Prostate gland (tissue), 2 donors: ENCODE measurements around the gene FDXR. TPM values are rescaled to one million over a fixed set of nuclear protein-coding genes. Genes with fewer than 3 reads are reported as not detected.

Experiments used
- DNase-seq: peaks from one replicate; pipeline ENCODE4 v3.0.0-alpha.2; 2019; ENCODE audit warnings: low spot score
- H3K27ac ChIP-seq, 2 donors: fragments of 200-600 bp; sonication (generic); 2 replicates each; pipeline ENCODE4 v1.5.1; 2017 to 2019
- H3K27me3 ChIP-seq: fragments of 200-600 bp; sonication (generic); replicated peaks from 2 replicates; pipeline ENCODE4 v1.5.1; 2019; ENCODE audit not compliant: insufficient read depth
- H3K36me3 ChIP-seq, 2 donors: fragments of 200-600 bp; sonication (generic); 1 replicate in 1 of 2; 2 replicates in 1 of 2; pipeline versions ENCODE4 v1.5.1 to v1.8.1; 2017 to 2019
- H3K4me1 ChIP-seq: fragments of 200-600 bp; sonication (generic); replicated peaks from 2 replicates; pipeline ENCODE4 v1.5.1; 2019
- H3K4me3 ChIP-seq, 2 donors: fragments of 200-600 bp; sonication (generic); 2 replicates each; pipeline ENCODE4 v1.5.1; 2017 to 2019
- H3K9me3 ChIP-seq: fragments of 200-600 bp; sonication (generic); 2 replicates; pipeline ENCODE4 v1.5.1; 2017
- CTCF ChIP-seq, 4 experiments: fragments of 200-600 bp in 2 of 4; fragments of 450-650 bp in 2 of 4; sonication (generic) in 2 of 4; IDR thresholded peaks; 1 replicate in 3 of 4; 2 replicates in 1 of 4; pipeline ENCODE4 v1.5.1; 2016 to 2019; ENCODE audit warnings: antibody characterized with exemption in 4 of 4, mild to moderate bottlenecking in 2 of 4, moderate library complexity in 2 of 4
- POLR2A ChIP-seq: fragments of 450-650 bp; IDR thresholded peaks from one replicate; pipeline ENCODE4 v1.6.1; 2016; ENCODE audit warnings: antibody characterized with exemption, mild to moderate bottlenecking
- POLR2AphosphoS5 ChIP-seq: sonication (generic); formaldehyde crosslinking; IDR thresholded peaks from one replicate; pipeline ENCODE4 v1.6.1; 2017; ENCODE audit warnings: antibody characterized with exemption
- WGBS: methylation state at CpG from one replicate; pipeline ENCODE4 v1.1.5; 2018; 5-methylcytosine and 5-hydroxymethylcytosine counted together
- intact Hi-C: fragments of 100-400 bp; cut with DNase I; formaldehyde crosslinking; loops from one replicate; pipeline ENCODE4 v1.14.2; 2022
- total RNA-seq, 2 donors: library from RNA; depleted of rRNA; stranded (reverse); fragments of >200 nt; gene quantifications; one replicate each; pipeline ENCODE4 v1.1.0, GENCODE V29; 2016

Gene FDXR
- total RNA-seq, result 100 to 1,000 TPM in 1 of 2 donors, 10 to 100 TPM in 1; 24.6 to 182 TPM

- Histone ChIP-seq H3K9me3 (no peaks in the 10 kb centered on the region), H3K36me3 (no peaks in the 10 kb centered on the region), H3K27ac (peak within 1 kb of the TSS; percentile 89), H3K4me1 (no peaks in the 10 kb centered on the region), H3K27me3 (no peaks in the 10 kb centered on the region), H3K4me3 (peak within 1 kb of the TSS; percentile 40 to 57)
- no peak for DNase-seq
- 6% methylated on average over 33 of the region's 38 CpGs for WGBS
- intact Hi-C loops, result no loop called here
- peak; percentile 93 for TF ChIP-seq POLR2A
- TF ChIP-seq POLR2AphosphoS5, result no peak
These were observed at the start of gene FDXR for GRCh38 chr17:74872313-74873036. FDXR (minus strand) TSS chr17:74872994; CDS start chr17:74872944, 50 bp downstream.

- no peaks in the 10 kb centered on the region for H3K36me3 ChIP-seq
- no peak for TF ChIP-seq POLR2A
- TF ChIP-seq CTCF (IDR thresholded peaks at IDR 0.05), result no peak
- TF ChIP-seq POLR2AphosphoS5, result no peak
- no peaks in the 10 kb centered on the region for H3K9me3 ChIP-seq
- no peak for DNase-seq
- H3K4me3 ChIP-seq, result no peak overlapping the region
- intact Hi-C loops, result no loop called here
- no peak overlapping the region for H3K27ac ChIP-seq
- peaks cover 7% of the 10 kb centered on the region for H3K4me1 ChIP-seq
- WGBS, result 68% methylated on average over 6 of the region's 6 CpGs
- peaks cover 22% of the 10 kb centered on the region for H3K27me3 ChIP-seq
These were observed 49.4 kb upstream of the FDXR start for GRCh38 chr17:74922172-74922571.

- Histone ChIP-seq H3K27me3 (peaks cover 22% of the 10 kb centered on the region), H3K9me3 (no peaks in the 10 kb centered on the region), H3K27ac (no peak overlapping the region), H3K36me3 (no peaks in the 10 kb centered on the region), H3K4me1 (peaks cover 7% of the 10 kb centered on the region), H3K4me3 (no peak overlapping the region)
- intact Hi-C loops, result no loop called here
- 88% methylated on average over 2 of the region's 2 CpGs for WGBS
- TF ChIP-seq POLR2A, result no peak
- TF ChIP-seq CTCF (IDR thresholded peaks at IDR 0.05), result no peak
- no peak for TF ChIP-seq POLR2AphosphoS5
- DNase-seq, result no peak
These were observed 49.0 kb upstream of the FDXR start for GRCh38 chr17:74921769-74922168.

GRCh38 chr17:74921026-74921681 is 48.4 kb upstream of the FDXR start:
- Histone ChIP-seq H3K4me1 (peaks cover 7% of the 10 kb centered on the region), H3K9me3 (no peaks in the 10 kb centered on the region), H3K27me3 (peaks cover 22% of the 10 kb centered on the region), H3K4me3 (no peak overlapping the region), H3K36me3 (no peaks in the 10 kb centered on the region), H3K27ac (no peak overlapping the region)
- TF ChIP-seq POLR2A (no peak), CTCF (IDR thresholded peaks at IDR 0.05) (no peak), POLR2AphosphoS5 (no peak)
- WGBS, result 30% methylated on average over 19 of the region's 19 CpGs
- intact Hi-C loops, result no loop called here
- no peak for DNase-seq

- H3K4me1 ChIP-seq, result peaks cover 7% of the 10 kb centered on the region
- TF ChIP-seq POLR2AphosphoS5, result no peak
- TF ChIP-seq POLR2A, result no peak
- no peak for TF ChIP-seq CTCF (IDR thresholded peaks at IDR 0.05)
- H3K27me3 ChIP-seq, result peaks cover 20% of the 10 kb centered on the region
- H3K4me3 ChIP-seq, result no peak overlapping the region
- H3K9me3 ChIP-seq, result no peaks in the 10 kb centered on the region
- no peaks in the 10 kb centered on the region for H3K36me3 ChIP-seq
- 47% methylated on average over 6 of the region's 6 CpGs for WGBS
- no peak overlapping the region for H3K27ac ChIP-seq
- no peak for DNase-seq
- intact Hi-C loops, result no loop called here
These were observed 47.8 kb upstream of the FDXR start for GRCh38 chr17:74920642-74921025.
